Thoracic aorta (tissue), 2 donors: ENCODE measurements around the gene BDH1. TPM values are rescaled to one million over a fixed set of nuclear protein-coding genes. Genes with fewer than 3 reads are reported as not detected.

Source experiments
- ATAC-seq: fragments of 150-250 bp; one replicate; pipeline ENCODE4 v1.8.0; 2017; ENCODE audit warnings: low read depth; ENCODE audit not compliant: insufficient number of reproducible peaks, low FRiP score
- DNase-seq: peaks from one replicate; pipeline ENCODE4 v3.0.0-alpha.2; 2020; ENCODE audit warnings: low spot score
- H3K27ac ChIP-seq, 2 donors: fragments of 200-600 bp; sonication (generic); 1 replicate in 1 of 2; 2 replicates in 1 of 2; pipeline ENCODE4 v1.5.1; 2016; ENCODE audit warnings: mild to moderate bottlenecking in 2 of 2, moderate library complexity in 2 of 2
- H3K27me3 ChIP-seq: fragments of 200-600 bp; sonication (generic); replicated peaks from 2 replicates; pipeline ENCODE4 v1.6.0; 2016; ENCODE audit warnings: mild to moderate bottlenecking; ENCODE audit not compliant: insufficient read depth
- H3K36me3 ChIP-seq: fragments of 200-600 bp; sonication (generic); one replicate; pipeline ENCODE4 v1.5.1; 2016
- H3K4me1 ChIP-seq, 2 donors: fragments of 200-600 bp; sonication (generic); 1 replicate in 1 of 2; 2 replicates in 1 of 2; pipeline versions ENCODE4 v1.5.1 to v1.6.0; 2016; ENCODE audit warnings: low read depth in 2 of 2, mild to moderate bottlenecking in 1 of 2; ENCODE audit not compliant: control insufficient read depth in 1 of 2
- H3K4me3 ChIP-seq: fragments of 200-600 bp; sonication (generic); 2 replicates; pipeline ENCODE4 v1.5.1; 2016; ENCODE audit warnings: mild to moderate bottlenecking
- H3K9me3 ChIP-seq: fragments of 200-600 bp; sonication (generic); 2 replicates; pipeline ENCODE4 v1.5.1; 2016
- total RNA-seq, 2 donors: library from RNA; depleted of rRNA; stranded (reverse); fragments of >200 nt; gene quantifications; one replicate each; pipeline versions ENCODE4 v1.1.0 to v1.2.3, GENCODE V29; 2016
- TF ChIP-seq, protein P1 (sequence below): fragments of 200-600 bp; sonication (generic); IDR thresholded peaks from one replicate; pipeline ENCODE4 v1.5.1; 2019; ENCODE audit warnings: antibody characterized with exemption

The BDH1 gene
- total RNA-seq, 2 donors from 2014 or later: 5.3 to 15.4 TPM

DNA sequence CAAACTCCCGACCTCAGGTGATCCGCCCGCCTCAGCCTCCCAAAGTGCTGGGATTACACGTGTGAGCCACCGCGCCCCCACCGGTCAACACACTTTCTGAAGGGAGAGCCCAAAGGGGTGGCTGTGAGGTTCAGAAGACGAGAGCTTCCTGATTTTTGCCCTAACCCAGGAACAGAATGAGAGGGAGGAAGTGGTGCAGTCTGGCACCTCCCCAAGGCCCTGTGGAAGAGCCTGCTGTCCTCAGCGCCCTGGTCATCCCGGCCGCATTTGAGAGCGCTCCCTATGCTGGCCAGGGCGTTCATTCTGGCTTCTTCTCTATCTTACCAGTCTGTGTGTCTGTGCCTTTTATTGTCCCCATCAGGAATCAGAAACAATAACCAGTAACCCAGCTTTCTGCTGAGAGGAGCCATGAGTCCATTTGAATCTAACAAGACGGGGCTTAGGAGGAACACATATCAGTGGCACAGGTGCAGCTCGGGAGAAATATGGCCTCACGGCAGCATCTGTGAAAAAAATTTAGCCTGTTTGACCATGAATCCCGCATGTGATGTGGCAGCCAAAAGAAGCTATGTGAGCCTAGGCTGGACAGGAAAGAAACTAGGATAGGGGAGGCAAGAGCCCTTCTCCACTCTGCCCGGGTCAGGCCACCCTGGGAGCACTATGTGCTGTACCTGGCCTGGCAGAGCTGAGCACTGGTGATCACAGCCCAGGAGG is 12.9 kb downstream of the BDH1 start:
- DNase-seq (no peak), ATAC-seq (no peak)

DNA sequence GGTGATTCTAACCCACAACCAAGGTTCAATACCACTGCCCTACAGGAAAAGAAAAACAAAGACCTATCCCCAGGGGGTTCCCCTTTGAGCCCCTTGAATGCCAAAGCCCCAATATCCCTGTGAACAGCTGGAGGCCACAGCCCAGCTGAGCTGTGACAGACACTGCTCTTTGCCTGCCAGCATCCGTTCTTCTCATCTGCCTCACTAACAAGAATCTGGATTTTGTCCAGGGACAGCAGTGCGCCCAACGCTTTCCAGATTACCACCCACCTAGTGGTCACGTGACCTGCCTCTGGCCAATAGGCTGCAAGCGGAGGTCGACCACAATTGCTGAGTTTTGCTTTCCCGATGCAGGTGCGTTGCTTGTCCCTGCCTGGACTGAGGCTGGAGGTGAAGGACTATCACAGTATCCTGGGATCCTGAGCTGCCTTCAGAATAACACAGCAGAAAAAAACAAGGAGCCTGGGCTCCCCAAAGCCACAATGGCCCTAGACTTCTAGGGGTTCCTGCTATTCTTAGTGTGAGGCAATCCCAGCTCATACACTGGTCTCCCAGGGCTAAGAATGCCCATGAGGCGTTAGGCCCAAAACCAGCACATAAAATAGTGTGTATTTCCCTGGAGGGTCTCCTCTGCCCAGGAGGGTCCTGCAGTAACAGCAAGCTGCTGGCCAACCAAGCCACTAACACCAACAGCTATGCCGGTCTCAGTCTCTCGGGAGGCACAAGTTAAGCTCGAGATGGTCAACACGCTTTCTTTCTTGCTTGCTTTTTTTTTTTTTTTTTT is 13.8 kb downstream of the BDH1 start:
- ATAC-seq (no peak), DNase-seq (no peak)
- Histone ChIP-seq H3K4me1 (no peaks in the 10 kb centered on the region), H3K27me3 (no peaks in the 10 kb centered on the region), H3K4me3 (no peak overlapping the region), H3K9me3 (no peaks in the 10 kb centered on the region), H3K36me3 (no peaks in the 10 kb centered on the region), H3K27ac (no peak overlapping the region)
- TF ChIP-seq, protein P1, sequence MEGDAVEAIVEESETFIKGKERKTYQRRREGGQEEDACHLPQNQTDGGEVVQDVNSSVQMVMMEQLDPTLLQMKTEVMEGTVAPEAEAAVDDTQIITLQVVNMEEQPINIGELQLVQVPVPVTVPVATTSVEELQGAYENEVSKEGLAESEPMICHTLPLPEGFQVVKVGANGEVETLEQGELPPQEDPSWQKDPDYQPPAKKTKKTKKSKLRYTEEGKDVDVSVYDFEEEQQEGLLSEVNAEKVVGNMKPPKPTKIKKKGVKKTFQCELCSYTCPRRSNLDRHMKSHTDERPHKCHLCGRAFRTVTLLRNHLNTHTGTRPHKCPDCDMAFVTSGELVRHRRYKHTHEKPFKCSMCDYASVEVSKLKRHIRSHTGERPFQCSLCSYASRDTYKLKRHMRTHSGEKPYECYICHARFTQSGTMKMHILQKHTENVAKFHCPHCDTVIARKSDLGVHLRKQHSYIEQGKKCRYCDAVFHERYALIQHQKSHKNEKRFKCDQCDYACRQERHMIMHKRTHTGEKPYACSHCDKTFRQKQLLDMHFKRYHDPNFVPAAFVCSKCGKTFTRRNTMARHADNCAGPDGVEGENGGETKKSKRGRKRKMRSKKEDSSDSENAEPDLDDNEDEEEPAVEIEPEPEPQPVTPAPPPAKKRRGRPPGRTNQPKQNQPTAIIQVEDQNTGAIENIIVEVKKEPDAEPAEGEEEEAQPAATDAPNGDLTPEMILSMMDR: no peak

More for the DNA sequence above, 12.9 kb downstream of the BDH1 start:
- Histone ChIP-seq H3K4me3 (no peak overlapping the region), H3K27ac (no peak overlapping the region), H3K27me3 (no peaks in the 10 kb centered on the region), H3K9me3 (no peaks in the 10 kb centered on the region), H3K4me1 (no peaks in the 10 kb centered on the region), H3K36me3 (no peaks in the 10 kb centered on the region)
- TF ChIP-seq, protein P1: no peak

DNA sequence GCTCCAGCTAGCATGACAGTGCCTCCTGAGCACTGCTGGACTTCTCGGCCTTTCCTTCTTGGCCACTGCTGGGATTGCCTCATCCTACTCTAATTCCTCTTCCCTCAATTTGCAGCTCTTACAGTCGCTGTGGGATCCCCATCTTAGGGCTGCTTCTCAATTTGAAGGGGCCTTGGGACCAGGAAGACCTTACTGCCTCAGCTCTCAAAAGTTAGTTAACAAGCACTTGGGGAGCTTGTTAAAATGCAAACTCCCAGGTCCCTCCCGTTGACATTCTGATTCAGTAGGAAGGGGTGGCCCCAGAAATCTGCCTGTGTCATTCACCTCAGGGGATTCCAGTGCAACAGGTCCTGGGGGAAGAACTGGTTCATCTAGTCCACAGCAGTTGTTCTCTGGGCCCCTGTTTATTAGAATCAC is 14.8 kb downstream of the BDH1 start:
- TF ChIP-seq, protein P1: no peak
- no peak overlapping the region for H3K27ac ChIP-seq
- no peaks in the 10 kb centered on the region for H3K9me3 ChIP-seq
- H3K4me1 ChIP-seq: no peaks in the 10 kb centered on the region
- H3K36me3 ChIP-seq: no peaks in the 10 kb centered on the region
- DNase-seq (no peak), ATAC-seq (no peak)
- H3K4me3 ChIP-seq: no peak overlapping the region
- H3K27me3 ChIP-seq: no peaks in the 10 kb centered on the region

DNA sequence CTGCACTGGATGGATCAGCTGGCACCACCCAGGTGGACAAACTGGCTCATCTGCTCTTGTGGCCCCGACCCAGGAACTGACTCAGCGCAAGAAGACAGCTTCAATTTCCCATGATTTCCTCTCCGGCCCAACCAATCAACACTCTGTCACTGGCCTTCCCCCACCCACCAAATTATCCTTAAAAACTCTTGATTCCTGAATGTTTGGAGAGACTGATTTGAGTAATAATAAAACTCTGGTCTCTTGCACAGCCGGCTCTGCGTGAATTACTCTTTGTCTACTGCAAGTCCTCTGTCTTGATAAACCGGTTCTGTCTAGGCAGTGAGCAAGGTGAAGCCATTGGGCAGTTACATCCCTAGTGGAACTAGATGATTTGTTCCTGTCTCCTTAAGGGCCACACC is 16.1 kb downstream of the BDH1 start:
- no peak overlapping the region for H3K27ac ChIP-seq

More for the DNA sequence above, 16.1 kb downstream of the BDH1 start:
- Histone ChIP-seq H3K4me3 (no peak overlapping the region), H3K27me3 (no peaks in the 10 kb centered on the region), H3K36me3 (no peaks in the 10 kb centered on the region), H3K9me3 (no peaks in the 10 kb centered on the region), H3K4me1 (no peaks in the 10 kb centered on the region)
- ATAC-seq (no peak), DNase-seq (no peak)
- TF ChIP-seq, protein P1: no peak
